ENCODE measurements around the gene LIN54. TPM values are rescaled to one million over a fixed set of nuclear protein-coding genes. Genes with fewer than 3 reads are reported as not detected.

The LIN54 gene
- total RNA-seq, 2 donors from 2014 or later = 25.4 to 27.6 TPM

GRCh38 chr4:82890901-82891706, 119.5 kb downstream of the LIN54 start, which contains the start of gene SEC31A:
SEC31A (minus strand) TSS chr4:82891153; CDS start chr4:82881936, 9,217 bp downstream.
- H3K9me3 Mint-ChIP-seq = no peaks in the 10 kb centered on the region
- peaks cover 13 to 28% of the 10 kb centered on the region in 2 donors for H3K36me3 Mint-ChIP-seq
- ATAC-seq = peak; percentile 96
- DNase-seq (ENCODE audit: low spot score in 2 of 2) = peak; percentile 95 to 97
- H3K27ac Mint-ChIP-seq = peak within 1 kb of the TSS; percentile 94

- Mint-ChIP-seq H3K9me3 (no peaks in the 10 kb centered on the region), H3K27ac (peak overlapping the region; percentile 94), H3K36me3 (peaks cover 13 to 23% of the 10 kb centered on the region in 2 donors)
- no peak for DNase-seq (ENCODE audit: low spot score in 2 of 2)
- peak in 1 of 2 donors; percentile 0 for ATAC-seq
These were observed 120.1 kb downstream of the LIN54 start for GRCh38 chr4:82890528-82890900.

- no peaks in the 10 kb centered on the region for H3K9me3 Mint-ChIP-seq
- peaks cover 8 to 12% of the 10 kb centered on the region in 2 donors for H3K36me3 Mint-ChIP-seq
- H3K27ac Mint-ChIP-seq = peak overlapping the region; percentile 94
- ATAC-seq (no peak), DNase-seq (ENCODE audit: low spot score in 2 of 2) (no peak)
These were observed 121.3 kb downstream of the LIN54 start for GRCh38 chr4:82889287-82889686.

GRCh38 chr4:82886147-82886942, 124.3 kb downstream of the LIN54 start:
- H3K36me3 Mint-ChIP-seq = peaks cover 5 to 7% of the 10 kb centered on the region in 2 donors
- DNase-seq (ENCODE audit: low spot score in 2 of 2) (no peak), ATAC-seq (no peak)
- H3K9me3 Mint-ChIP-seq = no peaks in the 10 kb centered on the region
- peak overlapping the region in 1 of 2 donors; percentile 25 for H3K27ac Mint-ChIP-seq

GRCh38 chr4:82885410-82885809, 125.2 kb downstream of the LIN54 start:
- peak overlapping the region in 1 of 2 donors; percentile 22 for H3K27ac Mint-ChIP-seq
- H3K36me3 Mint-ChIP-seq = peaks cover 3 to 4% of the 10 kb centered on the region in 2 donors
- DNase-seq (ENCODE audit: low spot score in 2 of 2) (no peak), ATAC-seq (no peak)
- H3K9me3 Mint-ChIP-seq = no peaks in the 10 kb centered on the region

Other genes with a start within 250 kb of the LIN54 start
- 1 to 10 TPM in 1 of 2 donors, under 1 TPM in 1; 0.52 to 1.9 TPM for gene SCD5, start 212.0 kb downstream of the LIN54 start, total RNA-seq
- gene SEC31A, start 119.7 kb downstream of the LIN54 start, total RNA-seq = 100 to 1,000 TPM in 1 of 2 donors, 10 to 100 TPM in 1; 93.9 to 124 TPM
- gene THAP9, start 110.1 kb downstream of the LIN54 start, total RNA-seq = 1 to 10 TPM; 2.3 to 6.7 TPM
- 10 to 100 TPM; 30.9 to 32.4 TPM for gene COPS4, start 24.4 kb upstream of the LIN54 start, total RNA-seq
- gene PLAC8, start 103.9 kb upstream of the LIN54 start, total RNA-seq = 100 to 1,000 TPM in 1 of 2 donors, 10 to 100 TPM in 1; 23.3 to 169 TPM

Data from activated naive CD4-positive, alpha-beta T cell treated with anti-CD3 and anti-CD28 coated beads, Interleukin-2, amount 50 U/mL, for 72 hours (primary cell).